IMR-90 (cell line): ENCODE results near the gene DNAH5. TPM values are rescaled to one million over a fixed set of nuclear protein-coding genes. Genes with fewer than 3 reads are reported as not detected.

Experiments used
- ATAC-seq: fragments of 200-7000 bp; cut with Tn5 transposase; 2 replicates; pipeline ENCODE4 v1.9.1; 2020; ENCODE audit warnings: low read depth, mild to moderate bottlenecking, moderate library complexity
- BruUV-seq: library from RNA; stranded (reverse); fragments of 400-500 nt; replicated peaks from 2 replicates; lab custom pipeline; 2021; lab: Mats Ljungman, UMichigan
- CTCF ChIA-PET: fragments of 300-600 bp; formaldehyde crosslinking; extraction: SDS; loops from one replicate; lab custom pipeline; 2021; ENCODE audit warnings: antibody characterized with exemption; lab: Yijun Ruan, JAX
- POLR2A ChIA-PET: fragments of 300-600 bp; sonication (Branson Sonifier 250); formaldehyde crosslinking; loops from one replicate; lab custom pipeline; 2022; ENCODE audit warnings: antibody characterized with exemption; ENCODE audit not compliant: unreplicated experiment; lab: Charles Lee
- DNase-seq: peaks from one replicate; pipeline ENCODE4 v3.0.0; 2013
- H2AFZ ChIP-seq: replicated peaks from 2 replicates; pipeline ENCODE3; 2013; ENCODE audit warnings: low read length, mild to moderate bottlenecking; ENCODE audit not compliant: poor library complexity
- H2AK5ac ChIP-seq: 2 replicates; pipeline ENCODE4 v1.6.1; 2013; ENCODE audit warnings: low read depth, low read length, inconsistent platforms
- H2AK9ac ChIP-seq: replicated peaks from 2 replicates; pipeline ENCODE3; 2013; ENCODE audit warnings: mild to moderate bottlenecking, low read depth, low read length, moderate library complexity; ENCODE audit not compliant: poor library complexity
- H2BK120ac ChIP-seq: 2 replicates; pipeline ENCODE4 v1.6.1; 2013; ENCODE audit warnings: low read depth, low read length, inconsistent platforms
- H2BK15ac ChIP-seq: 3 replicates; pipeline ENCODE4 v1.6.1; 2013; ENCODE audit warnings: low read depth, low read length, inconsistent platforms
- H2BK20ac ChIP-seq: 2 replicates; pipeline ENCODE4 v1.6.1; 2013; ENCODE audit warnings: low read depth, mild to moderate bottlenecking, inconsistent platforms, low read length, moderate library complexity
- H2BK5ac ChIP-seq: 2 replicates; pipeline ENCODE4 v1.6.1; 2013; ENCODE audit warnings: mild to moderate bottlenecking, low read depth, low read length, inconsistent platforms; ENCODE audit not compliant: poor library complexity, severe bottlenecking
- H3K14ac ChIP-seq: replicated peaks from 2 replicates; pipeline ENCODE4 v1.6.1; 2013; ENCODE audit warnings: low read depth, low read length, inconsistent platforms
- H3K18ac ChIP-seq: 2 replicates; pipeline ENCODE4 v1.6.1; 2013; ENCODE audit warnings: low read depth, low read length, control low read depth
- H3K23ac ChIP-seq: 2 replicates; pipeline ENCODE4 v1.6.1; 2013; ENCODE audit warnings: low read depth, low read length, inconsistent platforms
- H3K27ac ChIP-seq: 2 replicates; pipeline ENCODE4 v1.5.1; 2013; ENCODE audit warnings: mild to moderate bottlenecking, control low read depth, low read length; ENCODE audit not compliant: insufficient read depth
- H3K27me3 ChIP-seq: 2 replicates; pipeline ENCODE4 v1.6.1; 2013; ENCODE audit warnings: low read length; ENCODE audit not compliant: control insufficient read depth, insufficient read depth
- H3K36me3 ChIP-seq: 2 replicates; pipeline ENCODE4 v1.6.1; 2013; ENCODE audit warnings: low read length, mixed read lengths; ENCODE audit not compliant: control insufficient read depth, insufficient read depth
- H3K4ac ChIP-seq: 2 replicates; pipeline ENCODE4 v1.6.1; 2013; ENCODE audit warnings: low read depth, low read length, inconsistent platforms
- H3K4me1 ChIP-seq: 2 replicates; pipeline ENCODE4 v1.6.1; 2013; ENCODE audit warnings: low read length, mixed read lengths; ENCODE audit not compliant: control insufficient read depth, insufficient read depth
- H3K4me2 ChIP-seq: 2 replicates; pipeline ENCODE4 v1.6.1; 2013; ENCODE audit warnings: low read depth, mild to moderate bottlenecking, control low read depth, low read length, moderate library complexity
- H3K4me3 ChIP-seq: 2 replicates; pipeline ENCODE4 v1.5.1; 2013; ENCODE audit warnings: low read depth, mild to moderate bottlenecking, control low read depth, low read length, moderate library complexity; ENCODE audit not compliant: insufficient read depth
- H3K56ac ChIP-seq: 2 replicates; pipeline ENCODE4 v1.6.1; 2013; ENCODE audit warnings: low read length, inconsistent platforms; ENCODE audit not compliant: insufficient read depth; ENCODE audit errors: extremely low read depth
- H3K79me1 ChIP-seq, 2 experiments: 2 replicates each; pipeline ENCODE4 v1.6.1; 2013; ENCODE audit warnings: low read length in 2 of 2, inconsistent platforms in 1 of 2, low read depth in 1 of 2
- H3K9ac ChIP-seq: 2 replicates; pipeline ENCODE4 v1.6.1; 2013; ENCODE audit warnings: low read depth, low read length, control low read depth
- H3K9me1 ChIP-seq: 2 replicates; pipeline ENCODE4 v1.6.1; 2013; ENCODE audit warnings: low read length, inconsistent platforms; ENCODE audit not compliant: insufficient read depth
- H3K9me3 ChIP-seq: 2 replicates; pipeline ENCODE4 v1.6.1; 2013; ENCODE audit warnings: low read length; ENCODE audit not compliant: control insufficient read depth, insufficient read depth
- H4K20me1 ChIP-seq: 2 replicates; pipeline ENCODE4 v1.6.1; 2013; ENCODE audit warnings: low read length, inconsistent platforms; ENCODE audit not compliant: insufficient read depth
- H4K5ac ChIP-seq: 2 replicates; pipeline ENCODE4 v1.6.1; 2013; ENCODE audit warnings: mild to moderate bottlenecking, low read depth, low read length, control low read depth
- H4K8ac ChIP-seq, 2 experiments: 2 replicates each; pipeline ENCODE4 v1.6.1; 2013; ENCODE audit warnings: low read depth in 2 of 2, low read length in 2 of 2, control low read depth in 1 of 2, inconsistent platforms in 1 of 2
- H4K91ac ChIP-seq: 2 replicates; pipeline ENCODE4 v1.6.1; 2013; ENCODE audit warnings: low read depth, low read length, inconsistent platforms; ENCODE audit not compliant: insufficient read depth
- BHLHE40 ChIP-seq: fragments of 150-350 bp; IDR thresholded peaks from 2 replicates; pipeline ENCODE4 v1.6.1; 2016; ENCODE audit warnings: mild to moderate bottlenecking, low read depth, low read length
- CEBPB ChIP-seq: IDR thresholded peaks from 2 replicates; pipeline ENCODE4 v1.6.1; 2012; ENCODE audit warnings: low read depth, low read length, improper control_type of control experiment
- CHD1 ChIP-seq: IDR thresholded peaks from 2 replicates; pipeline ENCODE4 v1.6.1; 2012; ENCODE audit warnings: low read depth, low read length, improper control_type of control experiment
- CTCF ChIP-seq: conservative IDR thresholded peaks from 2 replicates; pipeline ENCODE4 v1.5.1; 2012; ENCODE audit warnings: mild to moderate bottlenecking, low read depth, low read length, improper control_type of control experiment
- ELK1 ChIP-seq: fragments of 150-350 bp; IDR thresholded peaks from 2 replicates; pipeline ENCODE4 v1.6.1; 2016; ENCODE audit warnings: low read depth, mild to moderate bottlenecking, low read length, moderate library complexity, borderline replicate concordance
- FOS ChIP-seq: fragments of 150-350 bp; IDR thresholded peaks from 2 replicates; pipeline ENCODE4 v1.6.1; 2016; ENCODE audit warnings: low read depth, low read length
- MAFK ChIP-seq: IDR thresholded peaks from 2 replicates; pipeline ENCODE4 v1.6.1; 2012; ENCODE audit warnings: low read depth, low read length, improper control_type of control experiment
- MAZ ChIP-seq: IDR thresholded peaks from 2 replicates; pipeline ENCODE4 v1.6.1; 2012; ENCODE audit warnings: low read depth, mild to moderate bottlenecking, low read length, improper control_type of control experiment, moderate library complexity, borderline replicate concordance
- MXI1 ChIP-seq: IDR thresholded peaks from 2 replicates; pipeline ENCODE4 v1.6.1; 2012; ENCODE audit warnings: low read depth, mild to moderate bottlenecking, low read length, moderate library complexity, borderline replicate concordance
- NFE2L2 ChIP-seq: fragments of 150-350 bp; IDR thresholded peaks from 2 replicates; pipeline ENCODE4 v1.6.1; 2016; ENCODE audit warnings: low read depth, mild to moderate bottlenecking, low read length
- POLR2A ChIP-seq: IDR thresholded peaks from 2 replicates; pipeline ENCODE4 v1.6.1; 2012; ENCODE audit warnings: mild to moderate bottlenecking, low read depth, low read length
- RAD21 ChIP-seq: IDR thresholded peaks from 2 replicates; pipeline ENCODE4 v1.6.1; 2012; ENCODE audit warnings: low read length, improper control_type of control experiment
- RCOR1 ChIP-seq: IDR thresholded peaks from 2 replicates; pipeline ENCODE4 v1.6.1; 2012; ENCODE audit warnings: mild to moderate bottlenecking, low read length, improper control_type of control experiment; ENCODE audit not compliant: insufficient replicate concordance
- RFX5 ChIP-seq: IDR thresholded peaks from 2 replicates; pipeline ENCODE4 v1.8.0; 2012; ENCODE audit warnings: low read depth, mild to moderate bottlenecking, low read length, moderate library complexity
- SMC3 ChIP-seq: fragments of 150-350 bp; IDR thresholded peaks from 2 replicates; pipeline ENCODE4 v1.6.1; 2016; ENCODE audit warnings: low read depth, mild to moderate bottlenecking, antibody characterized with exemption, low read length, moderate library complexity
- USF2 ChIP-seq: fragments of 150-350 bp; IDR thresholded peaks from 2 replicates; pipeline ENCODE4 v1.6.1; 2017; ENCODE audit warnings: mild to moderate bottlenecking, antibody characterized with exemption, low read length, low read depth
- WGBS, 2 experiments: methylation state at CpG; one replicate each; pipeline versions ENCODE4 v1.1.5 to v1.1.7; 2013; ENCODE audit warnings: missing lambda C conversion rate in 2 of 2; ENCODE audit not compliant: insufficient read length in 1 of 2; ENCODE audit errors: extremely low coverage in 2 of 2; 5-methylcytosine and 5-hydroxymethylcytosine counted together
- dilution Hi-C: fragments of 300-500 bp; cut with HindIII; formaldehyde crosslinking; loops from one replicate; pipeline ENCODE4 v1.14.3; 2018; ENCODE audit warnings: low sequenced_read_pairs; ENCODE audit not compliant: unreplicated experiment
- in situ Hi-C: fragments of 300-500 bp; cut with MboI; formaldehyde crosslinking; loops from 3 replicates; pipeline ENCODE4 v1.14.3; 2019; ENCODE audit warnings: low sequenced_read_pairs, inconsistent platforms, mixed read lengths
- intact Hi-C: fragments of 100-400 bp; cut with micrococcal nuclease; formaldehyde crosslinking; loops from 2 replicates; pipeline ENCODE4 v1.10.0; 2022
- polyA plus RNA-seq, 3 experiments: library from polyadenylated mRNA; depleted of rRNA; stranded (reverse); fragments of >200 nt; gene quantifications; 2 replicates each; pipeline ENCODE4 v1.2.3, GENCODE V29; 2012; ENCODE audit warnings: low replicate concordance in 1 of 3
- total RNA-seq: library from RNA; depleted of rRNA; stranded (reverse); fragments of >200 nt; gene quantifications from 2 replicates; pipeline ENCODE4 v1.2.3, GENCODE V29; 2012

DNAH5 gene
- total and polyA plus RNA-seq, 2 of the 4 experiments (the other 2 are of a cell fraction): 1.9 to 4.3 TPM

- no TSS peak for BruUV-seq
- CTCF ChIA-PET: no interaction called here
- 60% methylated on average over 1 of the region's 4 CpGs; no CpG with 5 or more reads in 1 of the 2 experiments for WGBS, 2 experiments
Measured at GRCh38 chr5:13860146-13860545, 84.3 kb downstream of the DNAH5 start.

More at GRCh38 chr5:13860146-13860545, 84.3 kb downstream of the DNAH5 start:
- Histone ChIP-seq H4K20me1 (no peaks in the 10 kb centered on the region), H2BK20ac (no peak overlapping the region), H3K79me1 (no peaks in the 10 kb centered on the region), H3K56ac (no peak overlapping the region), H2BK15ac (no peak overlapping the region), H3K36me3 (peaks cover 18% of the 10 kb centered on the region), H3K9me3 (no peaks in the 10 kb centered on the region), H3K4me2 (no peak overlapping the region), H3K27me3 (no peaks in the 10 kb centered on the region), H2BK5ac (no peak overlapping the region), H2AFZ (no peak overlapping the region), H2AK9ac (no peak overlapping the region), H3K4ac (no peak overlapping the region), H3K14ac (no peak overlapping the region), H3K4me1 (no peaks in the 10 kb centered on the region), H4K8ac (no peak overlapping the region), H4K5ac (no peak overlapping the region), H4K91ac (no peak overlapping the region), H2AK5ac (no peak overlapping the region), H3K9me1 (no peaks in the 10 kb centered on the region), H3K27ac (no peak overlapping the region), H3K23ac (no peak overlapping the region), H3K4me3 (no peak overlapping the region), H3K18ac (no peak overlapping the region), H2BK120ac (no peak overlapping the region), H3K9ac (no peak overlapping the region)
- POLR2A ChIA-PET: no interaction called here
- in situ Hi-C loops (no loop called here), dilution Hi-C loops (no loop called here), intact Hi-C loops (no loop called here)
- ATAC-seq (no peak), DNase-seq (no peak)
- TF ChIP-seq FOS (no peak), NFE2L2 (no peak), BHLHE40 (no peak), MAZ (no peak), MXI1 (no peak), SMC3 (no peak), POLR2A (no peak), CTCF (no peak), RCOR1 (no peak), MAFK (no peak), RFX5 (no peak), CEBPB (no peak), CHD1 (no peak), ELK1 (no peak), USF2 (no peak), RAD21 (no peak)
